Omental fat pad (tissue), 4 donors: Measurements from ENCODE around the gene SIL1. TPM values are rescaled to one million over a fixed set of nuclear protein-coding genes. Genes with fewer than 3 reads are reported as not detected.

ENCODE experiments used
- ATAC-seq: fragments of 150-250 bp; one replicate; pipeline ENCODE4 v1.9.1; 2016; ENCODE audit warnings: mild to moderate bottlenecking, moderate library complexity; ENCODE audit not compliant: low FRiP score
- DNase-seq: peaks from one replicate; pipeline ENCODE4 v3.0.0-alpha.2; 2019; ENCODE audit warnings: low spot score
- total RNA-seq, 4 donors: library from RNA; depleted of rRNA; stranded (reverse); fragments of >200 nt; gene quantifications; one replicate each; pipeline ENCODE4 v1.1.0, GENCODE V29; 2016
- TF ChIP-seq, protein P1 (sequence below), 3 donors: fragments of 450-650 bp; IDR thresholded peaks; one replicate each; pipeline ENCODE4 v1.5.1; 2016 to 2017; ENCODE audit warnings: antibody characterized with exemption in 3 of 3, mild to moderate bottlenecking in 3 of 3, moderate library complexity in 2 of 3

The SIL1 gene
- total RNA-seq, 4 donors from 2014 or later, result 34.7 to 66.0 (median 38.9) TPM

DNA sequence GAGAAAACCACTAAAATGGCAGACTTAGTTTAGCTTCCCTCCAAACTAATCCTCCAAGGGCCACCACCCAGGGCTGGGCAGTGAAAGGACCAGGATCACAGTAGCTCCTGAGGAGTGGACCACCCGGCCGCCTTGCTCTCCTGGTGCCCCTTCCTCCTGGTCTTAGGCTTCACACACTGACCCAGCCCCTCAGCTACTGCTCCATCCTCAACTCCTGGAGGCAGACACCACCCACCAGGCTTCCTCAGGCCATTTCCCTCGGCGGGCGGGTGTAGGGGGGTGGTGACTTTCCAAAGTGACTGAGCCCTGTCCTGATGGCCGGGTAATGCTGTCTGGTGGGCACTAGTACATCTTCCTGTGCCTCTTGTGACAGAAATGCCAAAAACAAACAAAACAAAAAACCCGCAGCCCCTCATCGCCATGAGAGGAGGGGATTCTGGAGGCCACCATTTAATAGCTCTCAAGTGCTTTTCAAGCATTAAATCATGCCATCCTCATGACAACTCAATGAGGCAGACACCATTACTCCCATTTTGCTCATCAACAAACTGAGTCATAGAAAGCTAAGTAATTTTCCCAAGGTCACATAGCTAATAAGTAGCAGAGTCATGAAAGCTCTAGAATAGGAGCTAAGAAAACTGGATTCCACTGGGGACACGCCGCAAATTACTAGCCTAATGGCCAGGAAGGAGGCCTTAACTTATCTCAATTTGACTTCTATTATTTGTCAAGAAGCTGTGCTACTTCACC, 231.8 kb downstream of the SIL1 start:
- DNase-seq (no peak), ATAC-seq (no peak)
- TF ChIP-seq, protein P1, sequence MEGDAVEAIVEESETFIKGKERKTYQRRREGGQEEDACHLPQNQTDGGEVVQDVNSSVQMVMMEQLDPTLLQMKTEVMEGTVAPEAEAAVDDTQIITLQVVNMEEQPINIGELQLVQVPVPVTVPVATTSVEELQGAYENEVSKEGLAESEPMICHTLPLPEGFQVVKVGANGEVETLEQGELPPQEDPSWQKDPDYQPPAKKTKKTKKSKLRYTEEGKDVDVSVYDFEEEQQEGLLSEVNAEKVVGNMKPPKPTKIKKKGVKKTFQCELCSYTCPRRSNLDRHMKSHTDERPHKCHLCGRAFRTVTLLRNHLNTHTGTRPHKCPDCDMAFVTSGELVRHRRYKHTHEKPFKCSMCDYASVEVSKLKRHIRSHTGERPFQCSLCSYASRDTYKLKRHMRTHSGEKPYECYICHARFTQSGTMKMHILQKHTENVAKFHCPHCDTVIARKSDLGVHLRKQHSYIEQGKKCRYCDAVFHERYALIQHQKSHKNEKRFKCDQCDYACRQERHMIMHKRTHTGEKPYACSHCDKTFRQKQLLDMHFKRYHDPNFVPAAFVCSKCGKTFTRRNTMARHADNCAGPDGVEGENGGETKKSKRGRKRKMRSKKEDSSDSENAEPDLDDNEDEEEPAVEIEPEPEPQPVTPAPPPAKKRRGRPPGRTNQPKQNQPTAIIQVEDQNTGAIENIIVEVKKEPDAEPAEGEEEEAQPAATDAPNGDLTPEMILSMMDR (IDR thresholded peaks at IDR 0.05), result no peak

DNA sequence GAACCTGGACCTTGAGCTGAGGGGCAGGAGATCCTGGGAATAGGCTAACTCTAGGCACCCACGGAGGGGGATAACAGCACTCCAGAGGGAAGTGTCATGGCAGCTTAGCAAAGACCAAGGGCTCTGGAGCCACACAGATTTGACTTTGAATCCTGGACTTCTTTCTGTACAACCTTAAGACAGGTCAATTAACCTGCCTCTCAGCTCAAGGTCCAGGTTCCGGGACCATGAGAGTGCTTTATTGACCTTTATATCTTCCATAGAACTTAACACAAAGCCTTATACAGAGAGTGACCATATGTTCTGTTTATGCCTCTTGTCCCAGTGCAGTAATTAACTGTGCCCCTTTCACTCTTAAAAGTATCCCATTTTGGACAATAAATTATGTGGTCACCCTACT, 232.5 kb downstream of the SIL1 start:
- DNase-seq (no peak), ATAC-seq (no peak)

DNA sequence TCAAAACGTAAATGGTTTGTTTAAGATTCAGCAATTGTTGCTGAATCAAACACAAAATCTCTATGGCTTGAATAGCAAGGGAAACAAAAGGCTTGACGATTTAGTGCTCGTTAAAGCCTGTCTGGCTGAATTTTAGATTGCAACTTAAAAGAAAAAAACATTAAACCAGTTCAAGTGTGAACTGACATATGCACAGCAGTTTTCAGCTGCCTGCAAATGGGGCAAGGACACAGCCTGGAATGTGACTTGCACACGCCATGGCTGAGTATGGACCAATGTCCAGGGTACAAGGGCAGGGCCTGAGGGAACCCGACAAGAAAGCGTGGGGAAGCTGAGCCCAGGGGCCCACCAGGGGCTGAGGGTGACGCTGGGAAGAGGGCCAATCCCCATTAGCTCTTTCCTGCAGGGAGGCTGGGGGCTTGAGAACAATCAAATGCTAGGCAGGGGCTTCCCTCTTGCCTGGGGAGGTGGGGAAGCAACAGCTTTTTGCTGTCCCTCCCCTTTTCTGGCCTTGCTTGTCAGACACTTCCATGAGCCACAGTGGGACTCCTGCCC, 233.4 kb downstream of the SIL1 start:
- no peak for ATAC-seq

More for the DNA sequence above, 232.5 kb downstream of the SIL1 start:
- TF ChIP-seq, protein P1 (IDR thresholded peaks at IDR 0.05), result no peak

DNA sequence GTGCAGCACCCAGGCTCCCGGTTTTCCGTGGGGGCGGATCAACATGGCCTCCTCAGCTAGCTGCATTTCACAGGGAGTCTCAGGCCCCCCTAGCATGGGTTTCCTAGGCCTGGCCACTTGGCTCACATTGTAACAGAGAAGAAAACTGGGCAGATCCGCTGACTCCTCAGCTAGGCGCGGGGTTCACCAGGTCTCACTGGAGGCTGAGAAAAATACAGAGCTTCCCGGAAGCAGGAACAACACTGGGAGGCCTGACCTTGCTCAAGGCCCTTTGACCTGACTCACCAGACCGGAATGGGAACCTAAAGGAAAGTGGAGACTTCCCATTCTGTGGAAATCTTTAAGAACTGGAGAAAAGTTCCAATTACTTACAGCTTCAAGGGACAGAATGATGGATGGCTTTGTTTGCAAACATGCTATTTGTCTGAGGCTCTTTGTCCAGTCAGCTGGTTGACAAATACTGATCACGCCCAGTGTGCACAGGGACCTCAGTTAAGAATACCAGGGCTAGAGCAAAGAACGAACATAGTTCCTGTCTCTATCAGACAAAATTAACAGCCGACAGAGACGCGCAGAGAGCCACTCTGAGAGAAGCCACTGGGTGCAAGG, 234.3 kb downstream of the SIL1 start:
- no peak for DNase-seq
- TF ChIP-seq, protein P1 (IDR thresholded peaks at IDR 0.05), result no peak

More for the DNA sequence above, 233.4 kb downstream of the SIL1 start:
- TF ChIP-seq, protein P1 (IDR thresholded peaks at IDR 0.05), result no peak
- DNase-seq, result no peak

DNA sequence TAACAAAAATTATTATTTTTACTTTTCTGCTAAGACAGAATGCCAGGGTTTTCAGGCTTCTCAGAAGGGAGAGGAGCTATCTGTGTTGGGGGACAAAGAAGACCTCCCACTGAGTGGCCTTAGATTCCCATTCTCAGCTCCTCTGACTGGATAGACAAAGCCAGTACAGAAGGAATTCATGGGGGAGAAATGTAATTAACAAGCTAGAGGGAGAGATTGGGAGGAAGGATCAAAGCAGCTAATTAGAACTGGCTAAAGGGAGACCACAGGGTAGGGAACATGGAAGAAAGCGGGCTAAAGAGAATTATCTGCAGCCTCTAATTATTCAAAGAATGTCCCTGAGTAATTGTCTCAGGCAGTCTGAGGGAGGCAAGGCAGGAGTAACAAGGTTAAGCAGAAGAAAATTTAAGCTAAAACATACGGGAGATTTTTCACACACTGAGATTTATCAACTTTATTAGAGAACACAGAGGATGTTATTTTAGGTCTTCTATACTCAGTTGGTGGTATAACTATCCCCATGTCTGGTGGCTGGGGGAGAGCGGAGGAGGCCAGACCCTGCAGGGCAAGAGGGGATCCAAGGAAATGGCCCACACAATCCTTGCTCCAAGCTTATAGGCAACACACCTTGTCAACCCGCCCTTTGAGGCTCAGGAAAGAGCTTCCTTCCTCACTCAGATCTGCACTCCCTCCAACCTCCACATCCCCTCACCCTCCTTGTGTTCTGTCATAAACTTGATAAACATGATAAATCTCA, 235.4 kb downstream of the SIL1 start:
- DNase-seq, result no peak
- TF ChIP-seq, protein P1 (IDR thresholded peaks at IDR 0.05), result no peak
- no peak for ATAC-seq

More for the DNA sequence above, 234.3 kb downstream of the SIL1 start:
- no peak for ATAC-seq

DNA sequence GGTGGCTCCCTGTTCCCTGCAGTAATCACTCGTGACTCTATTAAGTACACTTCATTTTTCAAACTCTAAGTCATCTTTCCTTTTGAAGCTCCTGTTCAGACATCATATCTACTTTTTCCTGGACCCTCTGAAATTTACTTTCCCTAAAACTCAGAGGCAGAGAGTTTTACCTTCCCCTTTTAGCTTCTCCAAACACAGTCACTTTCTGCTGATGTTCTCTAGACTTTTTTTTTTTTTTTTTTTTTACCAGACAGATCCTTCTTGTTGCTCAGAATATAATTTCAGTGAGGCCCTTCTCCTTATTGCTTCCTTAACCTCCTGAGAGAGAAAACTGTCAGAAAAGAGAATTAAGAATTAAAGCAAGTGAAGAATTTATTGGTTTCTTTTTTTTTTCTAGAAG, 236.4 kb downstream of the SIL1 start:
- no peak for DNase-seq
- no peak for ATAC-seq
- TF ChIP-seq, protein P1 (IDR thresholded peaks at IDR 0.05), result no peak
